ENCODE measurements around the gene SLC66A2. TPM values are rescaled to one million over a fixed set of nuclear protein-coding genes. Genes with fewer than 3 reads are reported as not detected.

SLC66A2 gene
- total and polyA plus RNA-seq, 10 of the 15 experiments (the other 5 are each of a cell fraction or from before 2014, with no cell fraction given) = 0.69 to 42.5 (median 14.8) TPM

DNA sequence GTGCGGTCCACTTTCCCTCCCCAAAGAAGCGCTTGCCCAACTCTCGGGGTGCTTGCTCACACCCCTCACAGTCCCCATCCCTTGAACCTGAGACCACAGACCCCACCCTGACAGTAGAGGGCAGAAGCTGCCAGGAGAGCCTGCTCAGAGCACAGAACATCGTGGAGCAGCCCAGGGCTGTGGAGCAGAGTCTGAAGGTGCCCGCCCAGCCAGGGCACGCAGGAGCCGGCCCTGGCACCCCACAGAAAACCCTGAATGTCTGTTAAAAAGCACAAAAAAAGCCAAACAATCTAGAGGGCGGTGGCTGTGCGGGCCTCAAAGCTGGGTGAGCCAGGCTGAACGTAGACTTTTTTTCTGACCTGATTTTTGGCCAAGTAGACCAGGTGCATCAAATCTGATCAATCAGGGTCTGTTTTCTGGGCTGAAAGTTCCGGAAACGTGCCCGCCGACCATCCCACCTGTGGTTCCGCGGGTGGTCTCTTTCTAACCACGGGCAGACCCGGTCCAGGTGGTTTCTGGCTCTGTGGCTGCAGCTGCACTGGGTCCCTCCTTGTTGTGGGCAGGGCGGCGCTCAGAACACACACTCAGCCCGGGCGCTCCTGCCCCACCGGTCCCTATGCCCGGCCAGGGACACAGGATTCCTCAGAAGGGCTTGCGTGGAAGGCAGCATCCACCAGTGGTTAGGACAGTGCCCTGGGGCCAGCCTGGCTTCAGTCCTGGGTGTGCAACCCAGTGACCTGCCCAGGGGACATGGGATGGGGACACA lies 66.3 kb downstream of the SLC66A2 start (continued):
- TF ChIP-seq, protein P1, sequence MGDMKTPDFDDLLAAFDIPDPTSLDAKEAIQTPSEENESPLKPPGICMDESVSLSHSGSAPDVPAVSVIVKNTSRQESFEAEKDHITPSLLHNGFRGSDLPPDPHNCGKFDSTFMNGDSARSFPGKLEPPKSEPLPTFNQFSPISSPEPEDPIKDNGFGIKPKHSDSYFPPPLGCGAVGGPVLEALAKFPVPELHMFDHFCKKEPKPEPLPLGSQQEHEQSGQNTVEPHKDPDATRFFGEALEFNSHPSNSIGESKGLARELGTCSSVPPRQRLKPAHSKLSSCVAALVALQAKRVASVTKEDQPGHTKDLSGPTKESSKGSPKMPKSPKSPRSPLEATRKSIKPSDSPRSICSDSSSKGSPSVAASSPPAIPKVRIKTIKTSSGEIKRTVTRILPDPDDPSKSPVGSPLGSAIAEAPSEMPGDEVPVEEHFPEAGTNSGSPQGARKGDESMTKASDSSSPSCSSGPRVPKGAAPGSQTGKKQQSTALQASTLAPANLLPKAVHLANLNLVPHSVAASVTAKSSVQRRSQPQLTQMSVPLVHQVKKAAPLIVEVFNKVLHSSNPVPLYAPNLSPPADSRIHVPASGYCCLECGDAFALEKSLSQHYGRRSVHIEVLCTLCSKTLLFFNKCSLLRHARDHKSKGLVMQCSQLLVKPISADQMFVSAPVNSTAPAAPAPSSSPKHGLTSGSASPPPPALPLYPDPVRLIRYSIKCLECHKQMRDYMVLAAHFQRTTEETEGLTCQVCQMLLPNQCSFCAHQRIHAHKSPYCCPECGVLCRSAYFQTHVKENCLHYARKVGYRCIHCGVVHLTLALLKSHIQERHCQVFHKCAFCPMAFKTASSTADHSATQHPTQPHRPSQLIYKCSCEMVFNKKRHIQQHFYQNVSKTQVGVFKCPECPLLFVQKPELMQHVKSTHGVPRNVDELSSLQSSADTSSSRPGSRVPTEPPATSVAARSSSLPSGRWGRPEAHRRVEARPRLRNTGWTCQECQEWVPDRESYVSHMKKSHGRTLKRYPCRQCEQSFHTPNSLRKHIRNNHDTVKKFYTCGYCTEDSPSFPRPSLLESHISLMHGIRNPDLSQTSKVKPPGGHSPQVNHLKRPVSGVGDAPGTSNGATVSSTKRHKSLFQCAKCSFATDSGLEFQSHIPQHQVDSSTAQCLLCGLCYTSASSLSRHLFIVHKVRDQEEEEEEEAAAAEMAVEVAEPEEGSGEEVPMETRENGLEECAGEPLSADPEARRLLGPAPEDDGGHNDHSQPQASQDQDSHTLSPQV (IDR thresholded peaks at IDR 0.05) = no peak
- TF ChIP-seq, protein P2, sequence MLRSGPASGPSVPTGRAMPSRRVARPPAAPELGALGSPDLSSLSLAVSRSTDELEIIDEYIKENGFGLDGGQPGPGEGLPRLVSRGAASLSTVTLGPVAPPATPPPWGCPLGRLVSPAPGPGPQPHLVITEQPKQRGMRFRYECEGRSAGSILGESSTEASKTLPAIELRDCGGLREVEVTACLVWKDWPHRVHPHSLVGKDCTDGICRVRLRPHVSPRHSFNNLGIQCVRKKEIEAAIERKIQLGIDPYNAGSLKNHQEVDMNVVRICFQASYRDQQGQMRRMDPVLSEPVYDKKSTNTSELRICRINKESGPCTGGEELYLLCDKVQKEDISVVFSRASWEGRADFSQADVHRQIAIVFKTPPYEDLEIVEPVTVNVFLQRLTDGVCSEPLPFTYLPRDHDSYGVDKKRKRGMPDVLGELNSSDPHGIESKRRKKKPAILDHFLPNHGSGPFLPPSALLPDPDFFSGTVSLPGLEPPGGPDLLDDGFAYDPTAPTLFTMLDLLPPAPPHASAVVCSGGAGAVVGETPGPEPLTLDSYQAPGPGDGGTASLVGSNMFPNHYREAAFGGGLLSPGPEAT (IDR thresholded peaks at IDR 0.05; ENCODE audit: low read depth) = no peak
- no peak for TF ChIP-seq FOXM1 (IDR thresholded peaks at IDR 0.05; ENCODE audit: low read depth, low read length)
- TF ChIP-seq, protein P3, sequence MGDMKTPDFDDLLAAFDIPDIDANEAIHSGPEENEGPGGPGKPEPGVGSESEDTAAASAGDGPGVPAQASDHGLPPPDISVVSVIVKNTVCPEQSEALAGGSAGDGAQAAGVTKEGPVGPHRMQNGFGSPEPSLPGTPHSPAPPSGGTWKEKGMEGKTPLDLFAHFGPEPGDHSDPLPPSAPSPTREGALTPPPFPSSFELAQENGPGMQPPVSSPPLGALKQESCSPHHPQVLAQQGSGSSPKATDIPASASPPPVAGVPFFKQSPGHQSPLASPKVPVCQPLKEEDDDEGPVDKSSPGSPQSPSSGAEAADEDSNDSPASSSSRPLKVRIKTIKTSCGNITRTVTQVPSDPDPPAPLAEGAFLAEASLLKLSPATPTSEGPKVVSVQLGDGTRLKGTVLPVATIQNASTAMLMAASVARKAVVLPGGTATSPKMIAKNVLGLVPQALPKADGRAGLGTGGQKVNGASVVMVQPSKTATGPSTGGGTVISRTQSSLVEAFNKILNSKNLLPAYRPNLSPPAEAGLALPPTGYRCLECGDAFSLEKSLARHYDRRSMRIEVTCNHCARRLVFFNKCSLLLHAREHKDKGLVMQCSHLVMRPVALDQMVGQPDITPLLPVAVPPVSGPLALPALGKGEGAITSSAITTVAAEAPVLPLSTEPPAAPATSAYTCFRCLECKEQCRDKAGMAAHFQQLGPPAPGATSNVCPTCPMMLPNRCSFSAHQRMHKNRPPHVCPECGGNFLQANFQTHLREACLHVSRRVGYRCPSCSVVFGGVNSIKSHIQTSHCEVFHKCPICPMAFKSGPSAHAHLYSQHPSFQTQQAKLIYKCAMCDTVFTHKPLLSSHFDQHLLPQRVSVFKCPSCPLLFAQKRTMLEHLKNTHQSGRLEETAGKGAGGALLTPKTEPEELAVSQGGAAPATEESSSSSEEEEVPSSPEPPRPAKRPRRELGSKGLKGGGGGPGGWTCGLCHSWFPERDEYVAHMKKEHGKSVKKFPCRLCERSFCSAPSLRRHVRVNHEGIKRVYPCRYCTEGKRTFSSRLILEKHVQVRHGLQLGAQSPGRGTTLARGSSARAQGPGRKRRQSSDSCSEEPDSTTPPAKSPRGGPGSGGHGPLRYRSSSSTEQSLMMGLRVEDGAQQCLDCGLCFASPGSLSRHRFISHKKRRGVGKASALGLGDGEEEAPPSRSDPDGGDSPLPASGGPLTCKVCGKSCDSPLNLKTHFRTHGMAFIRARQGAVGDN (IDR thresholded peaks at IDR 0.05) = no peak
- TF ChIP-seq, protein P4, sequence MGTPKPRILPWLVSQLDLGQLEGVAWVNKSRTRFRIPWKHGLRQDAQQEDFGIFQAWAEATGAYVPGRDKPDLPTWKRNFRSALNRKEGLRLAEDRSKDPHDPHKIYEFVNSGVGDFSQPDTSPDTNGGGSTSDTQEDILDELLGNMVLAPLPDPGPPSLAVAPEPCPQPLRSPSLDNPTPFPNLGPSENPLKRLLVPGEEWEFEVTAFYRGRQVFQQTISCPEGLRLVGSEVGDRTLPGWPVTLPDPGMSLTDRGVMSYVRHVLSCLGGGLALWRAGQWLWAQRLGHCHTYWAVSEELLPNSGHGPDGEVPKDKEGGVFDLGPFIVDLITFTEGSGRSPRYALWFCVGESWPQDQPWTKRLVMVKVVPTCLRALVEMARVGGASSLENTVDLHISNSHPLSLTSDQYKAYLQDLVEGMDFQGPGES (IDR thresholded peaks at IDR 0.05) = no peak
- no peak for TF ChIP-seq TAF1 (IDR thresholded peaks at IDR 0.05; ENCODE audit: borderline replicate concordance, low read depth, low read length)
- no peak for TF ChIP-seq LARP7 (IDR thresholded peaks at IDR 0.05)
- TF ChIP-seq NR2F1 (conservative IDR thresholded peaks at IDR 0.05) = no peak
- no peak for TF ChIP-seq SREBF2 (IDR thresholded peaks at IDR 0.05; ENCODE audit: low read length)
- TF ChIP-seq, protein P5, sequence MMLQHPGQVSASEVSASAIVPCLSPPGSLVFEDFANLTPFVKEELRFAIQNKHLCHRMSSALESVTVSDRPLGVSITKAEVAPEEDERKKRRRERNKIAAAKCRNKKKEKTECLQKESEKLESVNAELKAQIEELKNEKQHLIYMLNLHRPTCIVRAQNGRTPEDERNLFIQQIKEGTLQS (IDR thresholded peaks at IDR 0.05; ENCODE audit: borderline replicate concordance, extremely low read depth, low read depth, low read length) = no peak
- no peak for TF ChIP-seq ZNF207 (IDR thresholded peaks at IDR 0.05; ENCODE audit: borderline replicate concordance)
- TF ChIP-seq, protein P6, sequence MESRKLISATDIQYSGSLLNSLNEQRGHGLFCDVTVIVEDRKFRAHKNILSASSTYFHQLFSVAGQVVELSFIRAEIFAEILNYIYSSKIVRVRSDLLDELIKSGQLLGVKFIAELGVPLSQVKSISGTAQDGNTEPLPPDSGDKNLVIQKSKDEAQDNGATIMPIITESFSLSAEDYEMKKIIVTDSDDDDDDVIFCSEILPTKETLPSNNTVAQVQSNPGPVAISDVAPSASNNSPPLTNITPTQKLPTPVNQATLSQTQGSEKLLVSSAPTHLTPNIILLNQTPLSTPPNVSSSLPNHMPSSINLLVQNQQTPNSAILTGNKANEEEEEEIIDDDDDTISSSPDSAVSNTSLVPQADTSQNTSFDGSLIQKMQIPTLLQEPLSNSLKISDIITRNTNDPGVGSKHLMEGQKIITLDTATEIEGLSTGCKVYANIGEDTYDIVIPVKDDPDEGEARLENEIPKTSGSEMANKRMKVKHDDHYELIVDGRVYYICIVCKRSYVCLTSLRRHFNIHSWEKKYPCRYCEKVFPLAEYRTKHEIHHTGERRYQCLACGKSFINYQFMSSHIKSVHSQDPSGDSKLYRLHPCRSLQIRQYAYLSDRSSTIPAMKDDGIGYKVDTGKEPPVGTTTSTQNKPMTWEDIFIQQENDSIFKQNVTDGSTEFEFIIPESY (IDR thresholded peaks at IDR 0.05) = no peak
- TF ChIP-seq MXI1 (IDR thresholded peaks at IDR 0.05; ENCODE audit: low read depth, low read length) = no peak

Data from GM12878 (cell line).